Activated CD8-positive, alpha-beta T cell treated with anti-CD3 and anti-CD28 coated beads, Interleukin-2, amount 10 ng/mL, durations not matched to agents 7 days and 5 days (primary cell): Measurements from ENCODE around the gene AHDC1. TPM values are rescaled to one million over a fixed set of nuclear protein-coding genes. Genes with fewer than 3 reads are reported as not detected.
A peak's percentile ranks its signal among the peaks of the same experiment; 100 is the strongest.

Experiments
- ATAC-seq: fragments of 150-1000 bp; cut with Tn5 transposase; one replicate; pipeline ENCODE4 v1.10.0; 2021; ENCODE audit warnings: moderate library complexity
- CTCF ChIA-PET: fragments of 350-600 bp; sonication (Branson Sonifier 250); formaldehyde crosslinking; loops from one replicate; lab custom pipeline; 2021; ENCODE audit warnings: antibody characterized with exemption; lab: Charles Lee
- POLR2A ChIA-PET: fragments of 350-600 bp; sonication (Branson Sonifier 250); formaldehyde crosslinking; loops from one replicate; lab custom pipeline; 2021; ENCODE audit warnings: antibody characterized with exemption; lab: Charles Lee
- DNase-seq: peaks from one replicate; pipeline ENCODE4 v3.0.0-alpha.2; 2020
- H3K27ac Mint-ChIP-seq: one replicate; pipeline ENCODE4 v1.8.0; 2021; ENCODE audit warnings: mild to moderate bottlenecking, mixed read lengths
- H3K27me3 Mint-ChIP-seq: one replicate; pipeline ENCODE4 v1.8.0; 2021; ENCODE audit warnings: low read depth, mixed read lengths
- H3K36me3 Mint-ChIP-seq: one replicate; pipeline ENCODE4 v1.8.0; 2021; ENCODE audit warnings: low read depth, mixed read lengths
- H3K4me1 Mint-ChIP-seq: one replicate; pipeline ENCODE4 v1.8.0; 2021; ENCODE audit warnings: low read depth, mixed read lengths
- H3K4me3 Mint-ChIP-seq: one replicate; pipeline ENCODE4 v1.8.0; 2021; ENCODE audit warnings: mild to moderate bottlenecking, mixed read lengths
- H3K9me3 Mint-ChIP-seq: one replicate; pipeline ENCODE4 v1.8.0; 2022; ENCODE audit warnings: mixed read lengths; ENCODE audit not compliant: insufficient read depth
- total RNA-seq, 2 experiments: library from RNA; stranded (reverse); gene quantifications; one replicate each; pipeline ENCODE4 v1.2.3, GENCODE V29; 2021

Gene AHDC1
- total RNA-seq, 2 experiments from 2014 or later, result 20.9 to 22.7 TPM

DNA sequence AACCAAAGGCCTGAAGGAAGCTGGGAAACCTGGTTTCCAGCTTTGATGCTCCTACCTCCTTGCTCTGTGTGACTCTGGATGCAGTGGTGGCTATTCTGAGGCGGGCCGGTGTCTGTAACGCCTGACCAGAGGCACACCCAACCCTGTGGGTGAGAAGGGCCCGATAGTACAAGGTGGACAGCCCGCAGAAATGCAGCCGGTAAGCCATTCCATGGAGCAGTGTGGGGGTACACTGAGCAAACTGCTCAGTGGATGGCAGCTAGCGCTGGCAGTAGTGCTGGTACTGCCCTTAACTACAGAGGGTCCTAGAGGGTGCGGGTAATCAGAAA lies 36.0 kb downstream of the AHDC1 start:
- Mint-ChIP-seq H3K4me3 (peak overlapping the region; percentile 50), H3K27ac (peak overlapping the region; percentile 46), H3K9me3 (no peaks in the 10 kb centered on the region), H3K4me1 (peaks cover 32% of the 10 kb centered on the region), H3K36me3 (no peaks in the 10 kb centered on the region), H3K27me3 (no peaks in the 10 kb centered on the region)
- CTCF ChIA-PET, result interaction anchor here (0.7 to 10.5 kb wide), 17 partner anchors 9 to 186 kb away, joined by 3 to 113 read pairs (median 10); partner anchors contain the start of gene AHDC1
- DNase-seq, result no peak
- ATAC-seq, result no peak
- POLR2A ChIA-PET, result interaction anchor here (1.0 to 1.7 kb wide), 4 partner anchors 11 to 46 kb away, joined by 3 to 5 read pairs (median 3); no protein-coding TSS in a partner anchor

GRCh38 chr1:27567146-27567526 lies 36.8 kb downstream of the AHDC1 start:
- POLR2A ChIA-PET, result interaction anchor here (1.0 to 1.2 kb wide), 2 partner anchors 13 to 44 kb away, joined by 3 read pairs; no protein-coding TSS in a partner anchor
- DNase-seq (no peak), ATAC-seq (no peak)
- no peaks in the 10 kb centered on the region for H3K9me3 Mint-ChIP-seq
- no peak overlapping the region for H3K4me3 Mint-ChIP-seq
- CTCF ChIA-PET, result interaction anchor here (1.6 to 10.5 kb wide), 7 partner anchors 8 to 137 kb away, joined by 5 to 113 read pairs (median 24); partner anchors contain the start of gene AHDC1
- H3K27me3 Mint-ChIP-seq, result no peaks in the 10 kb centered on the region
- no peaks in the 10 kb centered on the region for H3K36me3 Mint-ChIP-seq
- no peak overlapping the region for H3K27ac Mint-ChIP-seq
- H3K4me1 Mint-ChIP-seq, result peaks cover 35% of the 10 kb centered on the region

GRCh38 chr1:27566462-27567145 lies 37.3 kb downstream of the AHDC1 start:
- H3K4me3 Mint-ChIP-seq, result no peak overlapping the region
- no peak overlapping the region for H3K27ac Mint-ChIP-seq
- ATAC-seq, result no peak
- no peak for DNase-seq
- ChIA-PET CTCF (interaction anchor here (1.6 to 10.5 kb wide), 4 partner anchors 8 to 136 kb away, joined by 5 to 113 read pairs (median 54); partner anchors contain the start of gene AHDC1), POLR2A (no interaction called here)
- no peaks in the 10 kb centered on the region for H3K36me3 Mint-ChIP-seq
- H3K27me3 Mint-ChIP-seq, result no peaks in the 10 kb centered on the region
- no peaks in the 10 kb centered on the region for H3K9me3 Mint-ChIP-seq
- H3K4me1 Mint-ChIP-seq, result peaks cover 34% of the 10 kb centered on the region

GRCh38 chr1:27564710-27565649 lies 39.0 kb downstream of the AHDC1 start:
- no peaks in the 10 kb centered on the region for H3K9me3 Mint-ChIP-seq
- CTCF ChIA-PET, result interaction anchor here (0.5 to 10.5 kb wide), 4 partner anchors 11 to 175 kb away, joined by 3 to 113 read pairs (median 4); no protein-coding TSS in a partner anchor
- H3K27me3 Mint-ChIP-seq, result no peaks in the 10 kb centered on the region
- POLR2A ChIA-PET, result interaction anchor here (1.4 kb wide), 1 partner anchor 26 kb away, joined by 4 read pairs; no protein-coding TSS in a partner anchor
- no peak overlapping the region for H3K27ac Mint-ChIP-seq
- H3K4me1 Mint-ChIP-seq, result peaks cover 32% of the 10 kb centered on the region
- DNase-seq (no peak), ATAC-seq (no peak)
- H3K36me3 Mint-ChIP-seq, result no peaks in the 10 kb centered on the region
- no peak overlapping the region for H3K4me3 Mint-ChIP-seq

DNA sequence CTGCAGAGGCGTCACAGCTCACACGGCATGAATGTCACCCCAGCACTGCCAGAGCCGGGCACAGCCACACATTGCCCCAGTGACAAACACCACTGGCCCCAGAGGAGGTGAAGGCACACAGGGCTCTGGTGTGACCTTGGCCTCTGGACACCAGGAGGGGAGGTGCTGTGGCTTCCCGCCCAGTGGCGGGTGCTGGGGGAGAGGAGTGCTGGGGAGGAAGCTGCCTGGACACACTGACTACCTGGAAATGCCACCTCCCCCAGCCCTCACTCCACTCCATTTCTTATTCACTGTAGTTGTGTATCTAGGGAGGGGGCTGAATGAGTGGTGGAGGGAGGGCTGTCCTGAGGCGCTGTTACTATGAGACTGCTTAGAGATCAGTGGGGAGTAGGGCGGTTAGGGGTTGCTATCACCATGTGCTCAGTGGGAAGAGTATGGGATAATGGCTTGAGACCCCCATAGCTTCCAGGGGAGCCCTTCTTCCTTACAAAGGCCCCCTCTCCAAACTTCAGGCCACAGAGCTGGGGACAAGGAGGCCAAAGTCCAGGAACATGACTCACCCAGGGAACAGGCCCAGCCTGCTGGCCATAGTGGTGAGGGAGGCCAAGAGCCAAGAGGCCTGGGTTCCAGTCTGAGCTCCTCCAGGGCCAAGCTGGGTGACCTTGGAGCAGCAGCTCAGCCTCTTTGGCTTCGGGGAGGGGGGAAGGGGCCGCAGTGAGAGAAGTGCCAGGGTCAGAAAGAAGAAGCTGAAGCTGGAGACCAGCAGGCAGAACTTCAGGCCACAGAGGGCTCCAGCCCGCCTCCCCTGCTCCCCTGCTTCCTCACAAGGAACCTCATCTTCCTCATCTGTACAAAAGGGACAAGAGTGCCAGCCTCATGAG lies 40.1 kb downstream of the AHDC1 start:
- Mint-ChIP-seq H3K4me3 (no peak overlapping the region), H3K27ac (peak overlapping the region; percentile 21), H3K9me3 (no peaks in the 10 kb centered on the region), H3K4me1 (peaks cover 25% of the 10 kb centered on the region), H3K36me3 (no peaks in the 10 kb centered on the region), H3K27me3 (no peaks in the 10 kb centered on the region)
- ATAC-seq (no peak), DNase-seq (no peak)
- ChIA-PET POLR2A (interaction anchor here (1.4 kb wide), 1 partner anchor 27 kb away, joined by 4 read pairs; no protein-coding TSS in a partner anchor), CTCF (interaction anchor here (0.7 to 10.5 kb wide), 3 partner anchors 9 to 99 kb away, joined by 3 to 113 read pairs (median 6); no protein-coding TSS in a partner anchor)

GRCh38 chr1:27563341-27563590 lies 40.7 kb downstream of the AHDC1 start:
- DNase-seq (no peak), ATAC-seq (no peak)
- Mint-ChIP-seq H3K4me1 (peaks cover 22% of the 10 kb centered on the region), H3K27me3 (no peaks in the 10 kb centered on the region), H3K9me3 (no peaks in the 10 kb centered on the region), H3K36me3 (no peaks in the 10 kb centered on the region), H3K4me3 (no peak overlapping the region), H3K27ac (no peak overlapping the region)
- CTCF ChIA-PET, result no interaction called here
- POLR2A ChIA-PET, result interaction anchor here (1.4 kb wide), 1 partner anchor 28 kb away, joined by 4 read pairs; no protein-coding TSS in a partner anchor

DNA sequence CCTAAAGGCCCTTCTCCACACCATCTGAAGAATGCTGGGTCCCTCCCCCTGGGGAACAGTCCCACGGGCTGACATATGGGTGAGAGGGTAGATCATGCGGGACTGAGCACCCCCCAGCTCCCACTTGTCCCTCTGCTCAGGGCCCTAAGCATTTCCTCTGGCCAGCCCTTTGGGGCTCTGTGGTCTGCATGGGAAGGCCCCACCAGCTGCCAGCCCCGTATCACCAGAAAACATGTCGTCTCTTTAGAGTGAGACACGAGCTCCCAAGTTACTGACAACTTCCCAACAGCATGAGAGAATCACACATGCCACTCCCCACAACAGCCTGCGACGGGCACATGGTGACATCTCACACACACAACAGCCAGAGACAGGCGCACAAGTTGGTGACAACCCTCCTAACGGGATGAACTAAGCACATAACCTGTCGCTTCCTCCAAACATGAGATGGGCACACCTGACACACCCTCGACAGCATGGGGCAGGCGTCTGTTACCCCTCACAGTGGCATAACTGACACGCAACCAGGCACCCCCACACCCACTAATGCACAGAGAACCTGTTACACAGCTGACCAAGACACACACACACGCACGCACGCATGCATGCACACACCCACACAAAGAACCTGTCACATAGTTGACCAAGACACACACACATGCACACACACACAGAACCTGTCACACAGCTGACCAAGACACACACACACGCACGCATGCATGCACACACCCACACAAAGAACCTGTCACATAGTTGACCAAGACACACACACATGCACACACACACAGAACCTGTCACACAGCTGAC lies 41.2 kb downstream of the AHDC1 start:
- ATAC-seq, result no peak
- H3K4me1 Mint-ChIP-seq, result peaks cover 19% of the 10 kb centered on the region
- H3K27me3 Mint-ChIP-seq, result no peaks in the 10 kb centered on the region
- no peak for DNase-seq
- no peak overlapping the region for H3K4me3 Mint-ChIP-seq
- no peaks in the 10 kb centered on the region for H3K9me3 Mint-ChIP-seq
- ChIA-PET CTCF (interaction anchor here (1.5 to 10.3 kb wide), 2 partner anchors 37 to 44 kb away, joined by 3 to 150 read pairs; partner anchors contain the start of gene AHDC1), POLR2A (no interaction called here)
- H3K27ac Mint-ChIP-seq, result no peak overlapping the region
- H3K36me3 Mint-ChIP-seq, result peaks cover under 1% of the 10 kb centered on the region

GRCh38 chr1:27562021-27562420 lies 41.9 kb downstream of the AHDC1 start:
- ATAC-seq (no peak), DNase-seq (no peak)
- H3K9me3 Mint-ChIP-seq, result no peaks in the 10 kb centered on the region
- peaks cover 2% of the 10 kb centered on the region for H3K36me3 Mint-ChIP-seq
- H3K27ac Mint-ChIP-seq, result no peak overlapping the region
- H3K4me3 Mint-ChIP-seq, result no peak overlapping the region
- no peaks in the 10 kb centered on the region for H3K27me3 Mint-ChIP-seq
- ChIA-PET CTCF (interaction anchor here (1.5 to 10.3 kb wide), 2 partner anchors 36 to 45 kb away, joined by 3 to 150 read pairs; partner anchors contain the start of gene AHDC1), POLR2A (no interaction called here)
- H3K4me1 Mint-ChIP-seq, result peaks cover 22% of the 10 kb centered on the region

DNA sequence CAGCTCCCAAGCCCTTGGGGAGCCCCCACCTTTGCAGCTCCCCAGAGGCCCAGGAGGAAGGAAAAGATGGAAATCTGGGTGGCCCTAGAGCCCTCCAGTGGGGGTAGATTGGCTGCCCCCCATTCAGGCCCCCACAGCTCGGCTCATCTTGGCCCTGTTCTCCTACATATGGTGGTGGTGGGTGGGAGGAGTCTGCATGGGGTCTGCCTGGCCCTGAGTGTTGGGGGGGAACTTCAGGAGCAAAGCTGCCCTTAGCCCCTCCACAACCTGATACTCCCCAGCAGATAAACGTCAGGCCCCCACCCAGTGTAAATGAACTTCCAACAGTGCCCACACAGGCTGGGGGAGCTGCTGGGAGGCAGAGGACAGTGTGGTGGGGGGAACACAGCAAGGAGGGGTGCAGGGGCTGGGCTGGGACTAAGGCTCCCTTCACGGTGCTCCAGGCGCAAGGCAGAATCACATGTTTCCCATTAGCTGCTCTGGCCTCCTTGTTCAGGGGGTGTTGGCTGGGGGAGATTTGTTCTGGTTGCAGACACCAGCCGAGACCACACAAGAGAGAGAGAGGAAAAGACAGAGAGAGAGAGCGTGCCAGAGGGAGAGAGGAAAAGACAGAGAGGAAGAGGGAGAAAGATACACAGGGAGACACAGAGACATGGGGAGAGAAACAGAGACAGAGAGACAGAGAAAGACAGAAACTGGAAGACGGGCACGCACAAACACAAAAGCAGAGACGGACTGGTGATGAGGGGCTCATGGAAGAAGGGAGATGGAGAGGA lies 42.6 kb downstream of the AHDC1 start:
- H3K4me3 Mint-ChIP-seq, result no peak overlapping the region
- no peaks in the 10 kb centered on the region for H3K27me3 Mint-ChIP-seq
- CTCF ChIA-PET, result interaction anchor here (1.5 to 10.3 kb wide), 2 partner anchors 36 to 46 kb away, joined by 3 to 150 read pairs; partner anchors contain the start of gene AHDC1
- POLR2A ChIA-PET, result no interaction called here
- peak overlapping the region; percentile 7 for H3K27ac Mint-ChIP-seq
- peaks cover 27% of the 10 kb centered on the region for H3K4me1 Mint-ChIP-seq
- H3K9me3 Mint-ChIP-seq, result no peaks in the 10 kb centered on the region
- ATAC-seq, result no peak
- H3K36me3 Mint-ChIP-seq, result peaks cover 2% of the 10 kb centered on the region
- no peak for DNase-seq
